Measurements from ENCODE around the gene PIGZ.

PIGZ gene

GRCh38 chr3:196968233-196969133, at the start of gene PIGZ:
Gene PIGZ (minus strand): TSS chr3:196968833. CDS start chr3:196952031, 16,802 bp downstream.
- DNase-seq, result no peak

GRCh38 chr3:197017003-197017402, 48.4 kb upstream of the PIGZ start:
- DNase-seq, result no peak

- no peak for DNase-seq
Observed at GRCh38 chr3:197015790-197016736, 47.4 kb upstream of the PIGZ start.

- DNase-seq, result no peak
Observed at GRCh38 chr3:197014942-197015575, 46.4 kb upstream of the PIGZ start.

GRCh38 chr3:197014024-197014423, 45.4 kb upstream of the PIGZ start:
- DNase-seq, result no peak

- no peak for DNase-seq
Observed at GRCh38 chr3:197012540-197012883, 43.9 kb upstream of the PIGZ start.

GRCh38 chr3:197011780-197012539, 43.3 kb upstream of the PIGZ start:
- no peak for DNase-seq

GRCh38 chr3:197010556-197011351, 42.1 kb upstream of the PIGZ start:
- DNase-seq, result no peak

GRCh38 chr3:197009532-197010019, 40.9 kb upstream of the PIGZ start:
- DNase-seq, result no peak

GRCh38 chr3:197008436-197009209, 40.0 kb upstream of the PIGZ start:
- no peak for DNase-seq

- no peak for DNase-seq
Observed at GRCh38 chr3:197007953-197008352, 39.3 kb upstream of the PIGZ start.

- no peak for DNase-seq
Observed at GRCh38 chr3:197007296-197007940, 38.8 kb upstream of the PIGZ start.

- no peak for DNase-seq
Observed at GRCh38 chr3:197006860-197007259, 38.2 kb upstream of the PIGZ start.

GRCh38 chr3:197006446-197006845, 37.8 kb upstream of the PIGZ start:
- no peak for DNase-seq

GRCh38 chr3:197003461-197004385, 35.1 kb upstream of the PIGZ start:
- DNase-seq, result no peak

GRCh38 chr3:197002701-197003454, 34.2 kb upstream of the PIGZ start:
- DNase-seq, result peak; percentile 34

GRCh38 chr3:197001972-197002700, 33.5 kb upstream of the PIGZ start:
- no peak for DNase-seq

All from kidney glomerular epithelial cell (primary cell).